GM12878 (cell line): Measurements from ENCODE around the gene KCNMB2. TPM values are rescaled to one million over a fixed set of nuclear protein-coding genes. Genes with fewer than 3 reads are reported as not detected.

Source experiments
- ATAC-seq: fragments of 200-7000 bp; cut with Tn5 transposase; 3 replicates; pipeline ENCODE4 v1.9.1; 2020; ENCODE audit warnings: mild to moderate bottlenecking, moderate library complexity
- BruUV-seq: library from RNA; stranded (reverse); fragments of 400-500 nt; replicated peaks from 2 replicates; lab custom pipeline; 2021; lab: Mats Ljungman, UMichigan
- CTCF ChIA-PET: fragments of 300-600 bp; sonication (Branson Sonifier 250); formaldehyde crosslinking; extraction: SDS; loops from one replicate; lab custom pipeline; 2021; ENCODE audit warnings: inconsistent platforms; lab: Yijun Ruan, JAX
- POLR2A ChIA-PET: fragments of 350-600 bp; formaldehyde crosslinking; extraction: SDS; loops from one replicate; lab custom pipeline; 2021; ENCODE audit warnings: inconsistent platforms; lab: Charles Lee
- RAD21 ChIA-PET: fragments of 300-600 bp; sonication (Branson Sonifier 250); formaldehyde crosslinking; loops from one replicate; lab custom pipeline; 2023; ENCODE audit warnings: antibody characterized with exemption; ENCODE audit not compliant: unreplicated experiment; lab: Charles Lee
- SMC1A ChIA-PET: fragments of 300-600 bp; sonication (Branson Sonifier 250); formaldehyde crosslinking; loops from one replicate; lab custom pipeline; 2023; ENCODE audit not compliant: unreplicated experiment, uncharacterized antibody; lab: Charles Lee
- DNase-seq: peaks from one replicate; pipeline ENCODE4 v3.0.0-alpha.2; 2011; ENCODE audit warnings: low read depth, low spot score
- FAIRE-seq: peaks from 3 replicates; lab custom pipeline; 2011; peaks lifted over from hg19 to GRCh38; lab: Jason Lieb, UNC
- H2AFZ ChIP-seq: 2 replicates; pipeline ENCODE4 v1.6.0; 2011; ENCODE audit warnings: low read depth, low read length, control low read depth; ENCODE audit not compliant: control insufficient read depth
- H3K27ac ChIP-seq: 2 replicates; pipeline ENCODE4 v1.5.1; 2011; ENCODE audit warnings: control low read depth; ENCODE audit not compliant: control insufficient read depth, insufficient read depth
- H3K27me3 ChIP-seq, 2 experiments: replicated peaks in 1 of 2; 2 replicates each; pipeline versions ENCODE4 v1.6.0 to v1.6.1; 2011; ENCODE audit warnings: low read length in 1 of 2; ENCODE audit not compliant: control insufficient read depth in 2 of 2, insufficient read depth in 2 of 2
- H3K36me3 ChIP-seq, 2 experiments: 2 replicates each; pipeline ENCODE4 v1.5.1; 2011; ENCODE audit warnings: low read length in 1 of 2; ENCODE audit not compliant: control insufficient read depth in 2 of 2, insufficient read depth in 2 of 2
- H3K4me1 ChIP-seq: 2 replicates; pipeline ENCODE4 v1.6.1; 2011; ENCODE audit warnings: mild to moderate bottlenecking, low read length, moderate library complexity, mixed read lengths; ENCODE audit not compliant: control insufficient read depth, insufficient read depth
- H3K4me2 ChIP-seq: 2 replicates; pipeline ENCODE4 v1.6.0; 2011; ENCODE audit warnings: control low read depth; ENCODE audit not compliant: control insufficient read depth, insufficient read depth
- H3K4me3 ChIP-seq: fragments of 200-600 bp; sonication (generic); 2 replicates; pipeline ENCODE4 v1.5.1; 2016
- H3K79me2 ChIP-seq: 2 replicates; pipeline ENCODE4 v1.6.0; 2011; ENCODE audit warnings: low read length; ENCODE audit not compliant: control insufficient read depth, insufficient read depth
- H3K9ac ChIP-seq: 2 replicates; pipeline ENCODE4 v1.8.0; 2011; ENCODE audit warnings: low read length, control low read depth, mixed read lengths; ENCODE audit not compliant: control insufficient read depth, insufficient read depth
- H3K9me3 ChIP-seq: replicated peaks from 3 replicates; pipeline ENCODE4 v1.5.1; 2011; ENCODE audit warnings: mild to moderate bottlenecking, low read length; ENCODE audit not compliant: control insufficient read depth, insufficient read depth
- H4K20me1 ChIP-seq: 2 replicates; pipeline ENCODE4 v1.6.0; 2011; ENCODE audit not compliant: control insufficient read depth, insufficient read depth
- E4F1 ChIP-seq: fragments of 450-650 bp; IDR thresholded peaks from 2 replicates; pipeline ENCODE4 v1.6.1; 2018; ENCODE audit warnings: borderline replicate concordance, mild to moderate bottlenecking; ENCODE audit not compliant: partially characterized antibody
- SUPT20H ChIP-seq: IDR thresholded peaks from 2 replicates; pipeline ENCODE4 v1.6.1; 2011; ENCODE audit warnings: low read depth, mild to moderate bottlenecking, low read length, moderate library complexity, borderline replicate concordance; ENCODE audit not compliant: control insufficient read depth
- WGBS: methylation state at CpG from one replicate; pipeline ENCODE4 v1.1.6; 2016; ENCODE audit warnings: low lambda C conversion rate; ENCODE audit not compliant: insufficient replicate concordance, insufficient coverage; ENCODE audit errors: missing lambda C conversion rate; 5-methylcytosine and 5-hydroxymethylcytosine counted together
- in situ Hi-C: fragments of 300-500 bp; cut with MboI; formaldehyde crosslinking; loops from 9 replicates; pipeline ENCODE4 v1.14.3; 2018; ENCODE audit warnings: mixed read lengths
- intact Hi-C: fragments of 100-400 bp; cut with micrococcal nuclease; formaldehyde crosslinking; loops from one replicate; pipeline ENCODE4 v1.14.2; 2022; ENCODE audit not compliant: unreplicated experiment
- polyA plus RNA-seq, 11 experiments: library from polyadenylated mRNA; depleted of rRNA in 4 of 11; unstranded in 6 of 11; stranded (reverse) in 5 of 11; fragments of >200 nt; fragmentation: Nextera tagmentation in 4 of 11; fragmentation: Illumina TruSeq in 1 of 11; extraction: Ambion mirVana in 4 of 11; extraction: Trizol in 1 of 11; gene quantifications; 1 replicate in 1 of 11; 2 replicates in 10 of 11; pipeline versions ENCODE4 v1.2.1 to v1.2.3, GENCODE V29; 2011 to 2016; ENCODE audit warnings: inconsistent platforms in 2 of 11, missing spikeins in 2 of 11, low read depth in 1 of 11
- total RNA-seq, 4 experiments: library from RNA; depleted of rRNA in 3 of 4; stranded (reverse); fragments of >200 nt in 3 of 4; fragmentation: Illumina TruSeq in 1 of 4; extraction: Trizol in 1 of 4; gene quantifications; 2 replicates each; pipeline versions ENCODE4 v1.2.1 to v1.2.3, GENCODE V29; 2013 to 2021
- TF ChIP-seq, protein P1 (sequence below): IDR thresholded peaks from 2 replicates; pipeline ENCODE4 v1.6.1; 2012; ENCODE audit warnings: low read depth, low read length, improper control_type of control experiment

The KCNMB2 gene
- total and polyA plus RNA-seq, 10 of the 15 experiments (the other 5 are each of a cell fraction or from before 2014, with no cell fraction given) = 0.22 to 18.8 (median 11.0) TPM

GRCh38 chr3:178560759-178561158 is 24.5 kb downstream of the KCNMB2 start:
- TF ChIP-seq, protein P1, sequence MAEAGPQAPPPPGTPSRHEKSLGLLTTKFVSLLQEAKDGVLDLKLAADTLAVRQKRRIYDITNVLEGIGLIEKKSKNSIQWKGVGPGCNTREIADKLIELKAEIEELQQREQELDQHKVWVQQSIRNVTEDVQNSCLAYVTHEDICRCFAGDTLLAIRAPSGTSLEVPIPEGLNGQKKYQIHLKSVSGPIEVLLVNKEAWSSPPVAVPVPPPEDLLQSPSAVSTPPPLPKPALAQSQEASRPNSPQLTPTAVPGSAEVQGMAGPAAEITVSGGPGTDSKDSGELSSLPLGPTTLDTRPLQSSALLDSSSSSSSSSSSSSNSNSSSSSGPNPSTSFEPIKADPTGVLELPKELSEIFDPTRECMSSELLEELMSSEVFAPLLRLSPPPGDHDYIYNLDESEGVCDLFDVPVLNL = no peak
- TF ChIP-seq SUPT20H = no peak
- TF ChIP-seq E4F1 = no peak
- no peak for ATAC-seq
- Histone ChIP-seq H3K4me1 (peaks cover 5% of the 10 kb centered on the region), H3K27me3 (no peaks in the 10 kb centered on the region), H3K79me2 (peaks cover 20% of the 10 kb centered on the region), H2AFZ (peak overlapping the region; percentile 37; the same call in 1 of the 2 replicates), H3K9me3 (no peaks in the 10 kb centered on the region; the same call in 1 of the 3 replicates), H3K36me3 (peaks cover 0 to 3% of the 10 kb centered on the region in 2 experiments; a peak in 1 of 4 replicates), H3K4me2 (peak overlapping the region; percentile 35; the same call in 1 of the 2 replicates), H3K4me3 (no peak overlapping the region), H3K9ac (0 out of 2 replicates have a peak overlapping the region, but pooled peaks have one; percentile 2), H3K27ac (no peak overlapping the region), H4K20me1 (no peaks in the 10 kb centered on the region)
- 58% methylated on average over 3 of the region's 3 CpGs for WGBS
- no peak for FAIRE-seq
- POLR2A ChIA-PET = interaction anchor here (0.7 kb wide), 1 partner anchor 757 kb away, joined by 3 read pairs; no protein-coding TSS in a partner anchor
- BruUV-seq = no TSS peak
- in situ Hi-C loops (no loop called here), intact Hi-C loops (no loop called here)
- RAD21 ChIA-PET = interaction anchor here (0.9 kb wide), 1 partner anchor 15 kb away, joined by 3 read pairs; no protein-coding TSS in a partner anchor
- SMC1A ChIA-PET = interaction anchor here (0.7 to 1.3 kb wide), 4 partner anchors 9 to 29 kb away, joined by 3 to 7 read pairs (median 4); no protein-coding TSS in a partner anchor
- CTCF ChIA-PET = interaction anchor here (1.0 kb wide), 1 partner anchor 10 kb away, joined by 3 read pairs; no protein-coding TSS in a partner anchor
- no peak for DNase-seq
